Femur (tissue), 1 donor: ENCODE results near the gene RNF39.
"Not testable (repeated sequence)": the region's sequence is repeated elsewhere in the genome, so short reads cannot be mapped to it uniquely, and the experiment has no call there.

Experiments used
- DNase-seq: peaks from one replicate; pipeline ENCODE4 v3.0.0-alpha.2; 2017

Gene RNF39

GRCh38 chr6:30060606-30061091, 14.9 kb downstream of the RNF39 start:
- DNase-seq: peak; percentile 47

GRCh38 chr6:30055513-30055912, 20.1 kb downstream of the RNF39 start:
- DNase-seq: no peak

GRCh38 chr6:30053682-30054081, 21.9 kb downstream of the RNF39 start:
- DNase-seq: no peak

- no peak for DNase-seq
Observed at GRCh38 chr6:30047220-30047619, 28.3 kb downstream of the RNF39 start.

- no peak for DNase-seq
Observed at GRCh38 chr6:30044630-30045029, 30.9 kb downstream of the RNF39 start.

- no peak for DNase-seq
Observed at GRCh38 chr6:30043744-30044143, 31.8 kb downstream of the RNF39 start.

- DNase-seq: no peak
Observed at GRCh38 chr6:30042914-30043313, 32.7 kb downstream of the RNF39 start.

GRCh38 chr6:30042476-30042875, 33.1 kb downstream of the RNF39 start:
- no peak for DNase-seq

- DNase-seq: no peak
Observed at GRCh38 chr6:30041821-30042220, 33.7 kb downstream of the RNF39 start.

GRCh38 chr6:30041221-30041620, 34.3 kb downstream of the RNF39 start:
- DNase-seq: no peak

- DNase-seq: no peak
Observed at GRCh38 chr6:30037182-30037788, 38.3 kb downstream of the RNF39 start.

- no peak for DNase-seq
Observed at GRCh38 chr6:30035784-30036183, 39.8 kb downstream of the RNF39 start.

GRCh38 chr6:30033440-30033839, 42.1 kb downstream of the RNF39 start:
- DNase-seq: not testable (repeated sequence)

- no peak for DNase-seq
Observed at GRCh38 chr6:30031381-30031780, 44.2 kb downstream of the RNF39 start.

- no peak for DNase-seq
Observed at GRCh38 chr6:30029588-30029987, 46.0 kb downstream of the RNF39 start.

- no peak for DNase-seq
Observed at GRCh38 chr6:30025186-30025585, 50.4 kb downstream of the RNF39 start.

GRCh38 chr6:30022712-30023111, 52.9 kb downstream of the RNF39 start:
- not testable (repeated sequence) for DNase-seq

- no peak for DNase-seq
Observed at GRCh38 chr6:30022189-30022588, 53.4 kb downstream of the RNF39 start.

GRCh38 chr6:30020626-30021025, 54.9 kb downstream of the RNF39 start:
- DNase-seq: no peak
